Activated B cell treated with CpG ODN at 0.5 μM for 24 hours (primary cell): ENCODE measurements around the gene ADAMTS8. TPM values are rescaled to one million over a fixed set of nuclear protein-coding genes. Genes with fewer than 3 reads are reported as not detected.
A peak's percentile ranks its signal among the peaks of the same experiment; 100 is the strongest.

Experiments
- ATAC-seq: fragments of 200-7000 bp; cut with Tn5 transposase; one replicate; pipeline ENCODE4 v1.10.0; 2021; ENCODE audit warnings: low read depth, mild to moderate bottlenecking, moderate library complexity
- CTCF ChIA-PET: fragments of 350-600 bp; sonication (Branson Sonifier 250); formaldehyde crosslinking; loops from one replicate; lab custom pipeline; 2021; ENCODE audit warnings: antibody characterized with exemption; lab: Charles Lee
- POLR2A ChIA-PET: fragments of 350-600 bp; sonication (Branson Sonifier 250); formaldehyde crosslinking; loops from one replicate; lab custom pipeline; 2021; ENCODE audit warnings: antibody characterized with exemption; lab: Charles Lee
- DNase-seq: peaks from one replicate; pipeline ENCODE4 v3.0.0; 2022
- H3K27ac Mint-ChIP-seq: one replicate; pipeline ENCODE4 v1.8.0; 2020; ENCODE audit warnings: mixed read lengths
- H3K27me3 Mint-ChIP-seq: one replicate; pipeline ENCODE4 v1.8.0; 2021; ENCODE audit warnings: mixed read lengths
- H3K36me3 Mint-ChIP-seq: one replicate; pipeline ENCODE4 v1.8.0; 2021; ENCODE audit warnings: low read depth, mixed read lengths
- H3K4me1 Mint-ChIP-seq: one replicate; pipeline ENCODE4 v1.8.0; 2021; ENCODE audit warnings: mixed read lengths
- H3K4me3 Mint-ChIP-seq: one replicate; pipeline ENCODE4 v1.8.0; 2020; ENCODE audit warnings: mild to moderate bottlenecking, mixed read lengths
- H3K9me3 Mint-ChIP-seq: one replicate; pipeline ENCODE4 v1.8.0; 2020; ENCODE audit warnings: mixed read lengths
- intact Hi-C: fragments of 100-400 bp; cut with micrococcal nuclease; formaldehyde crosslinking; loops from one replicate; pipeline ENCODE4 v1.15.1; 2024
- total RNA-seq: library from RNA; stranded (reverse); gene quantifications from 2 replicates; pipeline ENCODE4 v1.2.3, GENCODE V29; 2022
- TF ChIP-seq, protein P1 (sequence below): fragments of 200-600 bp; IDR thresholded peaks from one replicate; pipeline ENCODE4 v1.8.0; 2022; ENCODE audit warnings: antibody characterized with exemption, mild to moderate bottlenecking

Gene ADAMTS8
- total RNA-seq, 1 donor from 2014 or later: not detected

DNA sequence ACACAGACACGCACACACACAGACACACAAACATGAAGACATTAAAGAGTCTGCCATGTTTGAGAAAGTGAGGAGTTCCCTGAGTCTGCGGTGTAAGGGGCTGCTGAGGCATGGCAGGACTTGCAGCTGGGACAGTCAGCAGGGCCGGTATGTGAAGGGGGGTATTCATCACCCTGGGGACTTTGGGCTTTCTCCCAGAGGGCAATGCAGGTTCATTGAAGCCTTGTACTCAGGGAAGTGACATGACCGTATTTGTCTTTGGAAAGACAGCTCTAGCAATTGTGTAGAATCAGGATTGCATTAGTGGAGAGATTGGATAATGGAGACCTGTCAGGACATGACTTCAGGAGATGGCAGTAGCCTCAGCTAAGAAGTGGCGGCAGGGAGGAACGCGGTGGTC, 9.4 kb upstream of the ADAMTS8 start:
- POLR2A ChIA-PET: no interaction called here
- TF ChIP-seq, protein P1, sequence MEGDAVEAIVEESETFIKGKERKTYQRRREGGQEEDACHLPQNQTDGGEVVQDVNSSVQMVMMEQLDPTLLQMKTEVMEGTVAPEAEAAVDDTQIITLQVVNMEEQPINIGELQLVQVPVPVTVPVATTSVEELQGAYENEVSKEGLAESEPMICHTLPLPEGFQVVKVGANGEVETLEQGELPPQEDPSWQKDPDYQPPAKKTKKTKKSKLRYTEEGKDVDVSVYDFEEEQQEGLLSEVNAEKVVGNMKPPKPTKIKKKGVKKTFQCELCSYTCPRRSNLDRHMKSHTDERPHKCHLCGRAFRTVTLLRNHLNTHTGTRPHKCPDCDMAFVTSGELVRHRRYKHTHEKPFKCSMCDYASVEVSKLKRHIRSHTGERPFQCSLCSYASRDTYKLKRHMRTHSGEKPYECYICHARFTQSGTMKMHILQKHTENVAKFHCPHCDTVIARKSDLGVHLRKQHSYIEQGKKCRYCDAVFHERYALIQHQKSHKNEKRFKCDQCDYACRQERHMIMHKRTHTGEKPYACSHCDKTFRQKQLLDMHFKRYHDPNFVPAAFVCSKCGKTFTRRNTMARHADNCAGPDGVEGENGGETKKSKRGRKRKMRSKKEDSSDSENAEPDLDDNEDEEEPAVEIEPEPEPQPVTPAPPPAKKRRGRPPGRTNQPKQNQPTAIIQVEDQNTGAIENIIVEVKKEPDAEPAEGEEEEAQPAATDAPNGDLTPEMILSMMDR: no peak

DNA sequence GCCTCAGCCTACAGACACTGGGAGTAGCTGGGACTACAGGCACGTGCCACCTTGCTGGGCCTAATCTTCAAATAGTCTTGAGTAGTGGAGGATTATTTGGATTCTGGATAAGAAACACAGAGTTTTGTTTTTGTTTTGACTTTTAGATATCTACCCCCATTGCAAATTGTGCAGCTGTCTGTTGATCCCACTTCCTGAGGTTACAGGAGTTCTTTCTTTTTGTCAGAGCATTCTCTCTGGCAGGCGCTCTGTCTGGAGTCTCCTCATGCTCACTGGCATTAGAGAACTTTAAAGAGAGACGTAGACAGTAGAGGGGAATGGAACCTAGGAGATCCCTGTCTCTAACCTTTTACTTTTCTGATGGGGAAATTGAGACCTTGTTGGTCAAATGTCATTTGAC, 7.8 kb upstream of the ADAMTS8 start:
- Mint-ChIP-seq H3K4me1 (peaks cover 7% of the 10 kb centered on the region), H3K27ac (no peak overlapping the region), H3K27me3 (peaks cover 22% of the 10 kb centered on the region), H3K4me3 (no peak overlapping the region), H3K9me3 (no peaks in the 10 kb centered on the region), H3K36me3 (no peaks in the 10 kb centered on the region)
- DNase-seq (no peak), ATAC-seq (no peak)
- TF ChIP-seq, protein P1: no peak
- ChIA-PET POLR2A (no interaction called here), CTCF (interaction anchor here (1.2 to 5.9 kb wide), 3 partner anchors 112 to 428 kb away, joined by 4 to 118 read pairs (median 31); no protein-coding TSS in a partner anchor)
- intact Hi-C loops: no loop called here

More for the DNA sequence above, 9.4 kb upstream of the ADAMTS8 start:
- H3K27me3 Mint-ChIP-seq: peaks cover 28% of the 10 kb centered on the region
- H3K9me3 Mint-ChIP-seq: no peaks in the 10 kb centered on the region
- no peaks in the 10 kb centered on the region for H3K36me3 Mint-ChIP-seq
- H3K4me1 Mint-ChIP-seq: peaks cover 5% of the 10 kb centered on the region
- CTCF ChIA-PET: interaction anchor here (1.2 to 1.6 kb wide), 2 partner anchors 225 to 424 kb away, joined by 4 to 16 read pairs; no protein-coding TSS in a partner anchor
- no peak for DNase-seq
- H3K4me3 Mint-ChIP-seq: no peak overlapping the region
- H3K27ac Mint-ChIP-seq: no peak overlapping the region
- no peak for ATAC-seq
- intact Hi-C loops: no loop called here

DNA sequence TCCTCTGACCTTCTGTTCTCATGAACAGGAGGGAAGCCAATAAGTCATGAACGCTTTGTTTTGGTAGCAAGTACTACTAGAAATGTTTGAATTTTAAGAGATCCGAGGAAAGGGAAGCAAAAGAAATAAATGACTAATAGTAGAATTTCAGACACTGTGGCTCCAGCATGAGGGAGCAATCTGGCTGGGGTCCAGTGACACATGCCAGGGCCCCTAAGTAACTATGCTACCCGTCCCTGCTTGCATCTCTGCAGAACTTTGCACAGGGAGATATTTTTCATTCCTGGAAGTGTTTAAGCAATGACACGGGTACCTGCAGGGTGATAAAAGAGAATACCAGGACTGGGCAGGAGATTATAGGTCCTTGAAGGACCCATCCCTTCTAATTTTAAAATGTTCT, 7.3 kb upstream of the ADAMTS8 start:
- no peak overlapping the region for H3K27ac Mint-ChIP-seq
- TF ChIP-seq, protein P1: no peak
- ChIA-PET POLR2A (no interaction called here), CTCF (interaction anchor here (1.2 to 5.9 kb wide), 9 partner anchors 10 to 459 kb away, joined by 3 to 118 read pairs (median 4); no protein-coding TSS in a partner anchor)
- H3K9me3 Mint-ChIP-seq: no peaks in the 10 kb centered on the region
- intact Hi-C loops: loop anchor here (1.0 to 2.0 kb wide), 2 partner anchors 121 to 459 kb away; partner anchors contain the start of gene ZBTB44
- H3K36me3 Mint-ChIP-seq: no peaks in the 10 kb centered on the region
- ATAC-seq (no peak), DNase-seq (no peak)
- peaks cover 23% of the 10 kb centered on the region for H3K27me3 Mint-ChIP-seq
- no peak overlapping the region for H3K4me3 Mint-ChIP-seq
- H3K4me1 Mint-ChIP-seq: peaks cover 8% of the 10 kb centered on the region

GRCh38 chr11:130434521-130435223, 6.3 kb upstream of the ADAMTS8 start:
- Mint-ChIP-seq H3K36me3 (no peaks in the 10 kb centered on the region), H3K9me3 (no peaks in the 10 kb centered on the region), H3K27me3 (peaks cover 32% of the 10 kb centered on the region), H3K4me3 (no peak overlapping the region), H3K27ac (no peak overlapping the region), H3K4me1 (peaks cover 8% of the 10 kb centered on the region)
- ATAC-seq (peak; percentile 84), DNase-seq (peak; percentile 39)
- ChIA-PET POLR2A (interaction anchor here (0.6 to 0.9 kb wide), 2 partner anchors 427 to 481 kb away, joined by 3 read pairs; partner anchors contain the start of gene SNX19), CTCF (interaction anchor here (1.2 to 5.9 kb wide), 9 partner anchors 9 to 460 kb away, joined by 3 to 118 read pairs (median 4); no protein-coding TSS in a partner anchor)
- intact Hi-C loops: loop anchor here (1.0 to 5.0 kb wide), 5 partner anchors 120 to 512 kb away; partner anchors contain the start of gene ZBTB44
- TF ChIP-seq, protein P1: peak; percentile 87

GRCh38 chr11:130433357-130433756, 4.9 kb upstream of the ADAMTS8 start:
- no peak for DNase-seq
- H3K9me3 Mint-ChIP-seq: no peaks in the 10 kb centered on the region
- ATAC-seq: no peak
- ChIA-PET POLR2A (no interaction called here), CTCF (interaction anchor here (1.0 to 5.9 kb wide), 7 partner anchors 9 to 462 kb away, joined by 3 to 118 read pairs (median 29); no protein-coding TSS in a partner anchor)
- no peak overlapping the region for H3K4me3 Mint-ChIP-seq
- H3K4me1 Mint-ChIP-seq: peaks cover 11% of the 10 kb centered on the region
- H3K27ac Mint-ChIP-seq: no peak overlapping the region
- TF ChIP-seq, protein P1: no peak
- intact Hi-C loops: loop anchor here (5.0 kb wide), 1 partner anchor 511 kb away; no protein-coding TSS in a partner anchor
- H3K27me3 Mint-ChIP-seq: peaks cover 37% of the 10 kb centered on the region
- H3K36me3 Mint-ChIP-seq: no peaks in the 10 kb centered on the region
